ENCODE results near the gene ANXA2.

GRCh38 chr15:60326343-60326742, 71.4 kb downstream of the ANXA2 start:
- TF ChIP-seq CTCF (conservative IDR thresholded peaks at IDR 0.05; ENCODE audit: low read length): no peak
- TF ChIP-seq EZH2phosphoT487 (IDR thresholded peaks at IDR 0.05; ENCODE audit: borderline replicate concordance, low read depth, low read length): no peak
